Measurements from ENCODE around the gene PRRX2. TPM values are rescaled to one million over a fixed set of nuclear protein-coding genes. Genes with fewer than 3 reads are reported as not detected.

The PRRX2 gene
- total and polyA plus RNA-seq, 4 donors: 0.03 to 0.08 TPM; not detected in 2

DNA sequence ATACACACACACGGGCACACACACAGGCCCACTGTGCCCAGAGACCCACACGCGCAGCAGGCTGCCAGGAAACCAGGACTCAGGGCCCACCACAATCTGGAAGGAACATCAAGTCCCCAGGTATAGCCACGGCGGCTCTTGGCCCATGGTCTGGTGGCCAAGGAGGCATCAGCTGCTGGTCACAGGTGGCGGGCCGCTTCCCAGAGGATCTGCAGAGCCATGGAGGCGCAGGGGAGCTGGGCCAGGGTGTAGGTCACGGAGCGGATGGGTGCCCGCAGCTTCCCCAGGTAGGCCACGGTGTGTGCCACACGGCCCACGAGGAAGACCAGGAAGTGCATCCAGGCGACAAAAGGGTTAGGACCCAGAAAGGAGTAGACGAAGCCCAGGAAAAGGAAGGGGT, 74.0 kb downstream of the PRRX2 start:
- WGBS: 94% methylated on average over 16 of the region's 16 CpGs
- H3K4me3 ChIP-seq (ENCODE audit: low read depth in 1 of 3, low read length in 3 of 3): no peak overlapping the region
- no peaks in the 10 kb centered on the region for H3K27me3 ChIP-seq (ENCODE audit: control insufficient read depth in 4 of 4, insufficient read depth in 4 of 4, low read length in 3 of 4)
- DNase-seq (ENCODE audit: low spot score): no peak
- no peak overlapping the region for H3K27ac ChIP-seq (ENCODE audit: low read depth in 1 of 2, low read length in 2 of 2)
- H3K9ac ChIP-seq (ENCODE audit: low read depth in 1 of 2, low read length in 2 of 2): no peak overlapping the region
- H3K4me1 ChIP-seq (ENCODE audit: control insufficient read depth in 4 of 4, insufficient read depth in 4 of 4, low read length in 3 of 4): peaks cover 0 to 6% (median 2%) of the 10 kb centered on the region in 4 donors
- H3K36me3 ChIP-seq (ENCODE audit: control insufficient read depth in 4 of 4, insufficient read depth in 3 of 4, low read depth in 1 of 4, low read length in 3 of 4): no peaks in the 10 kb centered on the region
- TF ChIP-seq HNF4A (conservative IDR thresholded peaks at IDR 0.05): no peak
- no peak for TF ChIP-seq GABPA (IDR thresholded peaks at IDR 0.05 in 1 of 2, conservative IDR thresholded peaks at IDR 0.05 in 1 of 2)
- TF ChIP-seq YY1 (IDR thresholded peaks at IDR 0.05): no peak
- TF ChIP-seq RAD21 (IDR thresholded peaks at IDR 0.05): no peak
- no peak for TF ChIP-seq HNF4G (IDR thresholded peaks at IDR 0.05)
- TF ChIP-seq MAX (IDR thresholded peaks at IDR 0.05): no peak
- no peak for TF ChIP-seq TAF1 (conservative IDR thresholded peaks at IDR 0.05)
- TF ChIP-seq, protein P1, sequence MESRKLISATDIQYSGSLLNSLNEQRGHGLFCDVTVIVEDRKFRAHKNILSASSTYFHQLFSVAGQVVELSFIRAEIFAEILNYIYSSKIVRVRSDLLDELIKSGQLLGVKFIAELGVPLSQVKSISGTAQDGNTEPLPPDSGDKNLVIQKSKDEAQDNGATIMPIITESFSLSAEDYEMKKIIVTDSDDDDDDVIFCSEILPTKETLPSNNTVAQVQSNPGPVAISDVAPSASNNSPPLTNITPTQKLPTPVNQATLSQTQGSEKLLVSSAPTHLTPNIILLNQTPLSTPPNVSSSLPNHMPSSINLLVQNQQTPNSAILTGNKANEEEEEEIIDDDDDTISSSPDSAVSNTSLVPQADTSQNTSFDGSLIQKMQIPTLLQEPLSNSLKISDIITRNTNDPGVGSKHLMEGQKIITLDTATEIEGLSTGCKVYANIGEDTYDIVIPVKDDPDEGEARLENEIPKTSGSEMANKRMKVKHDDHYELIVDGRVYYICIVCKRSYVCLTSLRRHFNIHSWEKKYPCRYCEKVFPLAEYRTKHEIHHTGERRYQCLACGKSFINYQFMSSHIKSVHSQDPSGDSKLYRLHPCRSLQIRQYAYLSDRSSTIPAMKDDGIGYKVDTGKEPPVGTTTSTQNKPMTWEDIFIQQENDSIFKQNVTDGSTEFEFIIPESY (IDR thresholded peaks at IDR 0.05): no peak
- TF ChIP-seq, protein P2, sequence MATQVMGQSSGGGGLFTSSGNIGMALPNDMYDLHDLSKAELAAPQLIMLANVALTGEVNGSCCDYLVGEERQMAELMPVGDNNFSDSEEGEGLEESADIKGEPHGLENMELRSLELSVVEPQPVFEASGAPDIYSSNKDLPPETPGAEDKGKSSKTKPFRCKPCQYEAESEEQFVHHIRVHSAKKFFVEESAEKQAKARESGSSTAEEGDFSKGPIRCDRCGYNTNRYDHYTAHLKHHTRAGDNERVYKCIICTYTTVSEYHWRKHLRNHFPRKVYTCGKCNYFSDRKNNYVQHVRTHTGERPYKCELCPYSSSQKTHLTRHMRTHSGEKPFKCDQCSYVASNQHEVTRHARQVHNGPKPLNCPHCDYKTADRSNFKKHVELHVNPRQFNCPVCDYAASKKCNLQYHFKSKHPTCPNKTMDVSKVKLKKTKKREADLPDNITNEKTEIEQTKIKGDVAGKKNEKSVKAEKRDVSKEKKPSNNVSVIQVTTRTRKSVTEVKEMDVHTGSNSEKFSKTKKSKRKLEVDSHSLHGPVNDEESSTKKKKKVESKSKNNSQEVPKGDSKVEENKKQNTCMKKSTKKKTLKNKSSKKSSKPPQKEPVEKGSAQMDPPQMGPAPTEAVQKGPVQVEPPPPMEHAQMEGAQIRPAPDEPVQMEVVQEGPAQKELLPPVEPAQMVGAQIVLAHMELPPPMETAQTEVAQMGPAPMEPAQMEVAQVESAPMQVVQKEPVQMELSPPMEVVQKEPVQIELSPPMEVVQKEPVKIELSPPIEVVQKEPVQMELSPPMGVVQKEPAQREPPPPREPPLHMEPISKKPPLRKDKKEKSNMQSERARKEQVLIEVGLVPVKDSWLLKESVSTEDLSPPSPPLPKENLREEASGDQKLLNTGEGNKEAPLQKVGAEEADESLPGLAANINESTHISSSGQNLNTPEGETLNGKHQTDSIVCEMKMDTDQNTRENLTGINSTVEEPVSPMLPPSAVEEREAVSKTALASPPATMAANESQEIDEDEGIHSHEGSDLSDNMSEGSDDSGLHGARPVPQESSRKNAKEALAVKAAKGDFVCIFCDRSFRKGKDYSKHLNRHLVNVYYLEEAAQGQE (IDR thresholded peaks at IDR 0.05): no peak
- no peak for TF ChIP-seq ATF3 (IDR thresholded peaks at IDR 0.05)
- no peaks in the 10 kb centered on the region for H3K9me3 ChIP-seq (ENCODE audit: control insufficient read depth in 4 of 4, low read length in 3 of 4)

DNA sequence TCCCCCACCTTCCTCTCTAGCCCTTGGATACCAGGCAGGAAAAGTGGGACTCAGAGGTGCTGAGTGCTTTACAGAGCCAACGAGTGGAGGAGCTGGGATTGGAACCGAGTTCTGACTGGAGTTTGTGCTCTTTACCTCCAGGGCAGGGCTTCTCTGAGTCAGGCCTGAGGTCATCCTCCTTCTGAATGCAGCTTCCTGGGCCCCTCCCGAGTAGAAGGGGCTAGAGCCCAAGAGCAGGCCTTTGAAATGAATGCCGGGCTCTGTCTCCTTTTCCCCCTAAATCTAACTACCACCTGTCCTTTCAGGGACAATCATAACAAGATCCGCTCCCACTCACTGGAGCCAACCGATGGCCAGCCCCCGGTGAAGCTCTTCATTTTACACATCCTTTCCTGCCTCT, 74.7 kb downstream of the PRRX2 start:
- no peaks in the 10 kb centered on the region for H3K27me3 ChIP-seq (ENCODE audit: control insufficient read depth in 4 of 4, insufficient read depth in 4 of 4, low read length in 3 of 4)
- DNase-seq (ENCODE audit: low spot score): no peak
- no peaks in the 10 kb centered on the region for H3K36me3 ChIP-seq (ENCODE audit: control insufficient read depth in 4 of 4, insufficient read depth in 3 of 4, low read depth in 1 of 4, low read length in 3 of 4)
- no peak overlapping the region for H3K4me3 ChIP-seq (ENCODE audit: low read depth in 1 of 3, low read length in 3 of 3)
- H3K9ac ChIP-seq (ENCODE audit: low read depth in 1 of 2, low read length in 2 of 2): no peak overlapping the region
- 85% methylated on average over 7 of the region's 7 CpGs for WGBS
- peaks cover 0 to 6% (median 2%) of the 10 kb centered on the region in 4 donors for H3K4me1 ChIP-seq (ENCODE audit: control insufficient read depth in 4 of 4, insufficient read depth in 4 of 4, low read length in 3 of 4)
- no peaks in the 10 kb centered on the region for H3K9me3 ChIP-seq (ENCODE audit: control insufficient read depth in 4 of 4, low read length in 3 of 4)
- no peak overlapping the region for H3K27ac ChIP-seq (ENCODE audit: low read depth in 1 of 2, low read length in 2 of 2)
- TF ChIP-seq EGR1 (IDR thresholded peaks at IDR 0.05; ENCODE audit: low read depth in 2 of 2): no peak
- TF ChIP-seq, protein P1 (IDR thresholded peaks at IDR 0.05): no peak
- TF ChIP-seq HNF4G (IDR thresholded peaks at IDR 0.05): no peak
- TF ChIP-seq MAX (IDR thresholded peaks at IDR 0.05): no peak
- no peak for TF ChIP-seq HNF4A (conservative IDR thresholded peaks at IDR 0.05)
- TF ChIP-seq TAF1 (conservative IDR thresholded peaks at IDR 0.05): no peak
- TF ChIP-seq FOXA1 (IDR thresholded peaks at IDR 0.05): no peak
- TF ChIP-seq YY1 (IDR thresholded peaks at IDR 0.05): no peak
- no peak for TF ChIP-seq FOXA2 (IDR thresholded peaks at IDR 0.05)
- TF ChIP-seq, protein P2 (IDR thresholded peaks at IDR 0.05): no peak
- no peak for TF ChIP-seq NR2F2 (IDR thresholded peaks at IDR 0.05)
- no peak for TF ChIP-seq SP1 (IDR thresholded peaks at IDR 0.05)
- TF ChIP-seq CTCF (IDR thresholded peaks at IDR 0.05; ENCODE audit: low read depth, low read length, missing input control): no peak
- no peak for TF ChIP-seq JUND (IDR thresholded peaks at IDR 0.05)
- TF ChIP-seq RXRA (IDR thresholded peaks at IDR 0.05): no peak
- no peak for TF ChIP-seq GABPA (IDR thresholded peaks at IDR 0.05 in 1 of 2, conservative IDR thresholded peaks at IDR 0.05 in 1 of 2)

All from liver (tissue), 9 donors.